ENCODE measurements around the gene RWDD1.
"Not testable (repeated sequence)": the region's sequence is repeated elsewhere in the genome, so short reads cannot be mapped to it uniquely, and the experiment has no call there.

The RWDD1 gene

DNA sequence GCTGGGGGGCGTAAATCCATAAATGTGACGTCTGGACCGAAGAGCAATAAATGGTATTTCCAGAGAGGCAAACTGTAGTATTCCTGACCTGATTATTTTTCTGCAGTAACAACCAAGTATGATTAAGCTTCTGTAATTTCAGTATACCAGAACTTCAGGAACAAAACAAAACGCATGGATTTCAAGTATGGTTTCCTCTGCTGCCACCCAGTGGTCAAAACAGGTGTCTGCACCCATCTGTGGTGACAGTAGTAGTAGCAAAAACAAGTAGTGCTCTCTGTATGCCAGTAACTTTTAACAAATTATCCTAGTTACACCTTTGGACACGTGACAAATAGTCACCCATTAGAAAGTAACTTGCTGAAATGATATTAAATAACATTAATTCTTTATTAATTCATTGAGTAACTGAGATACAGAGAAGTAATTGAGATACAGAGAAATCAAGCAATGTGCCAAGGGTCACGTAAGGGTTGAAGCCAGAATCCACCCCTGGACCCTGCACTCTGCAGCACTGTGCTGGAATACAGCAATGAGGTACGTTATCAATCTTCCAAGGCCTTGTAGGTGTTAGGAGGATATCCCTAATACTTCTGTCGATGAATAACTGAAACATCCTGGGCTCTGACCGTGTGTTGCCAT, 9.8 kb upstream of the RWDD1 start:
- DNase-seq (ENCODE audit: low read depth): peak; percentile 31

DNA sequence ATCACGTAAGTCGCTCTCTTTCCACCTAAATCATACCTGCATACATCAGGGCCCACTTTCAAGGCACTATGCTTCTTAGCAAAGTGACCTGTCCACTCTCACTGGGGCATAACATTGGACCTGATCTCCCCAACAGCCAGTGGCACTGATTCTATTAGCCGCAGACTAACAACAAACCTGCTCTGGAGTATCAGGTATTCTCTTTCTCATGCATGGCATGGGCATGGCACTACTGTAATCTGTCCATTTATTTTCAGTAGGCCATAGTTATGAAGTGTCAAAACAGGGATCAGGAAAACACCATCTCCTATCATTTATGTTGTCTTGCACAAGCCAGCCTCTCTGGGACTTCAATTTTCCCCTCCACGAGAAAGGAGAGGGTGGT, 9.3 kb upstream of the RWDD1 start:
- no peak for DNase-seq (ENCODE audit: low read depth)

DNA sequence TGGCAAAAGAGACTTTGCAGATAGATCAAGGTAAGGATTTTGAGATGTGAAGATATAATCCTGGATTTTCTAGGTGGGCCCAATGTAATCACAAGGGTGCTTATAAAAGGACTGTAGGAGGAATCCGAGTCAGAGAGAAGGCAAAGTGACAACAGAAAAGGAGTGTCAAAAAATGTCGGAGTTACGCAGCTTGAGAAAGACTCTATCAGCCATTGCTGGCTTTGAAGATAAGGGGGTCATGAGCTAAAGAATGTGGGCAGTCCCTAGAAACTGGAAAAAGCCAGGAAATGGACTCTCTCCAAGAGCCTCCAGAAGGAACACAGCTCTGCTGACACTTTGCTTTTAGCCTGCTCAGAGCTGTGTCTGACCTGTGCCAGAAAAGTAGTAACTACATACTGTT, 8.7 kb upstream of the RWDD1 start:
- no peak for DNase-seq (ENCODE audit: low read depth)

DNA sequence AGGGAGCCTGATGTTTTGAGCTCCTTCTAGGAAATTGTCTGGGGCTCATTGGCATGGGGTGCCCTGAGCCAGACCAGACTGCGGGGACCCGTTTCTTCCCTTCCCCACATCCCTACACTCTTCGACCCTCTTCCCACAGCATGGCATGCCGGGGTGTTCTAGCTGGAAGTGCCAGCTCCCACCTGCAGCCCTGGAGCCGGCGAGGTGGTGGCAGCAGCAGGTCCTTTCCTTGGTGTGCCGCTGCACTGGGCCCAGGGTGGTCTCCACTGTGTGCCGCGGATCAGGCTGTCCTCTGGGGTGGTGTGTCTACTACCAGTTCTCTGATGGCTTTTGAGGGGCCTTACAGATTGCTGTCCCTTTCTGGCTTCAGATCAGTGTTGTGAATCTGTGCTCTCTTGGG, 7.5 kb upstream of the RWDD1 start:
- DNase-seq (ENCODE audit: low read depth): no peak

DNA sequence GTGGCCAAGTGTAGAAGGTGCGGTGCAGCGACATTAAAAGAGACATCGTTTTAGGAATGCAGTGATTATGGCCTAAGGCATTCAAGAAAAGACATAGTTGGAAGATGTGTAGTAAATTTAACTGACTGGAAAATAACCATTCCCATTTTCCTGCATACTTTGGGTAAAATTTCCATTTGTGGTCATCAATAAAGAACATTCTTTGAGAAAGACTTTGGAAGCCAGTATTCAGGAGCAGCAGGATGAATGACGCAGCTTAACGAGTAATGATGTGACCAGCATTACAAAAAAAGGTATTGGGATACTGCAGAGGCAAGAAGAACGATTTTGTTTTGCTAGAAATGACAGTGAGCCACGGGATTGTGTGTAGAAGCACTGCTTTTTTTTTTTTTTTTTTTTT, 7.0 kb upstream of the RWDD1 start:
- no peak for DNase-seq (ENCODE audit: low read depth)

GRCh38 chr6:116564921-116565872, 6.1 kb upstream of the RWDD1 start:
- DNase-seq (ENCODE audit: low read depth): no peak

DNA sequence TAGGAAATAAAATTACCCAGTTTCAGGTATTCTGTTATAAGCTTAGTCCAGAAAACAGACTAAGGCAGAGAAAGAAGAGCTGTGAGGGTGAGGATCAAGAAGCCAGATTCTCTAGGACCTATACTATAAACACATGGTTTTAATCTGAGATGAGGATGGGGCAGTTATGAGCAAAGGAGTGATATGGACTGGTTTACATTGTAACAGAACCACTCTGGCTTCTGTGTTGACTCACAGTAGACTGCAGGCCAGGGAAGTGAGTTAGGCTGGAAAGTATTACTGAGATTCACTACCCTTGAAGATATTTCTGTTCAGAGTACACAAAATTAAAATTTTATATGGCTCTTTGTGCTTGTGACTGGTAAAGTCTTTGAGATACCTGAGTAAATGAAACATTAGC, 3.2 kb upstream of the RWDD1 start:
- no peak for DNase-seq (ENCODE audit: low read depth)

- DNase-seq (ENCODE audit: low read depth): no peak
Measured at GRCh38 chr6:116568821-116569755, 2.2 kb upstream of the RWDD1 start.

- DNase-seq (ENCODE audit: low read depth): no peak
Measured at GRCh38 chr6:116571683-116572000, 338 bp downstream of the RWDD1 start.

GRCh38 chr6:116572162-116572561, 858 bp downstream of the RWDD1 start:
- DNase-seq (ENCODE audit: low read depth): no peak

DNA sequence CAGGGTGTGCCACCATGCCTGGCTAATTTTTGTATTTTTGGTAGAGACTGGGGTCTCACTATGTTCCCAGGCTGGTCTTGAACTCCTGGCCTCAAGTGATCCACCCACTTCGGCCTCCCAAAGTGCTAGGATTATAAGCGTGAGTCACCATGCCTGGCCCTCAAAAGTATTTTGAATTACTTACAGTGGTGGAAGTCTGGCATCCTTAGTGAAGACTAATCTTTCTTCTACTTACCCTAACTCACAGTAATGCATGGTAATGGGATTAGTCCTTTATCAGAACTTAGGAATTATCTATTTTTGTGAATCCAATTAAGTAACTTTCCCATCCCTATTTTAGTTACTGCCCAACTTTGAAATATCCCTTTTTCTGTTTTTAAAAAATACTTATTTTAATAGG, 3.9 kb downstream of the RWDD1 start:
- no peak for DNase-seq (ENCODE audit: low read depth)

- no peak for DNase-seq (ENCODE audit: low read depth)
Measured at GRCh38 chr6:116577486-116577885, 6.2 kb downstream of the RWDD1 start.

DNA sequence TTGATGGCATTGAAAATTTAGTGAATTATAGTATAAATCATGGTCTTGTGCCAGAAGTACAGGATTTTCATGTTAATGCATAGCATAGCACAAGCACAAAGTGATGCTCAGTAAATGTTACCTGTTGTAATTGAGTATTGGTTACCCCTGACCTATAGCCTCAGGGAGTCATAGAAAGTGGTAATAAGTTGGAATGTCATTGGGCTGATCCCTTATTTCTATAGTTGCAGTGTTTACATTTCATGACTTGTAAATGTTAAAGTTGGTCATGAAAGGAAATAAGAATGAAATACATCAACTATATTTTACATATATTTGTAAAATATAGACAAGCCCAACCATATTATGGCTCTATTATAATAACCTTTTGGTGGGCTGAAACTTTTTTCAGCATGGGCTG, 7.0 kb downstream of the RWDD1 start:
- no peak for DNase-seq (ENCODE audit: low read depth)

- DNase-seq (ENCODE audit: low read depth): no peak
Measured at GRCh38 chr6:116579143-116579542, 7.8 kb downstream of the RWDD1 start.

GRCh38 chr6:116580198-116580597, 8.9 kb downstream of the RWDD1 start:
- DNase-seq (ENCODE audit: low read depth): no peak

GRCh38 chr6:116586276-116586675, 15.0 kb downstream of the RWDD1 start:
- DNase-seq (ENCODE audit: low read depth): no peak

DNA sequence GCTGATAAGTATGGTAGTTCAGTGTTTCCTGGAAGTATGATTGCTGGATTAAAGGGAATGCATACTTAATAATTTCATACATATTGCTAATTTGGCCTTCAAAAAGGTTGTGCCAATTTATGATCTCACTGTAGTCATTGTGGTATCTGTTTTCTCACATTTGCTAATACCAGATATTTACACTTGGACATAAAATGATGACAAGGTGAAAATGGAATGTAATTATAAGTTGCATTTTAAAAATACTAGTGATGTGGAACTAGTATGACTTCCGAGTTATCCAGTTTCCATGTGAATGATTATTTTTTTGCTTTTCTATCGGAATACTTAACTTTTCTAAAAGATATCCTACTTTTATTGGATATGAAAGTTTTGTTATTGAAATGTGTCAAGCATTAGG, 15.4 kb downstream of the RWDD1 start:
- DNase-seq (ENCODE audit: low read depth): no peak

GRCh38 chr6:116595247-116595646, 23.9 kb downstream of the RWDD1 start:
- no peak for DNase-seq (ENCODE audit: low read depth)

- no peak for DNase-seq (ENCODE audit: low read depth)
Measured at GRCh38 chr6:116596815-116597214, 25.5 kb downstream of the RWDD1 start.

- DNase-seq (ENCODE audit: low read depth): not testable (repeated sequence)
Measured at GRCh38 chr6:116603916-116604315, 32.6 kb downstream of the RWDD1 start.

- not testable (repeated sequence) for DNase-seq (ENCODE audit: low read depth)
Measured at GRCh38 chr6:116604868-116605267, 33.6 kb downstream of the RWDD1 start.

GRCh38 chr6:116605935-116606334, 34.6 kb downstream of the RWDD1 start:
- no peak for DNase-seq (ENCODE audit: low read depth)

DNA sequence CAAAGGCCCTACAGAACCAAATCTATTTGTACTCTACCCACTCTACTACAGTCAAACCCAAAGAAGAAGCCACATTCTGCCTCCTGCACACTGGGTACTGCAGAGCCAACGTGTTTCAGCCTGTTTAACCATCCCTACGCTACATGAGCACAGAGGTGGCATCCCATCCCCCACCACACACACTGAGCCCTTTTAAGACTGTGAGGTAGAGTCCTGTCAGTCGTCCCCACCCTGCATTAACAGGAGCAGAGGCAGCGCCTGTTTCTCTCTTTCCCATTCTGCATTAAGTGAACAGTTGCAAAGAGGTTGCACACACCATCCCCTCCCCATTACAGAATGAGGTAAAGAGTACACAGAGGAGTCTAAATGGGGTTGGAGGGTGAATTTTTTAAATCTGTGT, 39.8 kb downstream of the RWDD1 start:
- no peak for DNase-seq (ENCODE audit: low read depth)

Data from stimulated activated CD4-positive, alpha-beta T cell treated with anti-CD3 and anti-CD28 coated beads, Interleukin-2, amount 100 ng/mL, for 4 hours (primary cell).